Iris pigment epithelial cell (primary cell): ENCODE data around the gene DIRAS1.
"Not testable (repeated sequence)": the region's sequence is repeated elsewhere in the genome, so short reads cannot be mapped to it uniquely, and the experiment has no call there.

ENCODE experiments used
- DNase-seq: peaks from one replicate; pipeline ENCODE4 v3.0.0-alpha.2; 2011; ENCODE audit warnings: low read depth

Gene DIRAS1

DNA sequence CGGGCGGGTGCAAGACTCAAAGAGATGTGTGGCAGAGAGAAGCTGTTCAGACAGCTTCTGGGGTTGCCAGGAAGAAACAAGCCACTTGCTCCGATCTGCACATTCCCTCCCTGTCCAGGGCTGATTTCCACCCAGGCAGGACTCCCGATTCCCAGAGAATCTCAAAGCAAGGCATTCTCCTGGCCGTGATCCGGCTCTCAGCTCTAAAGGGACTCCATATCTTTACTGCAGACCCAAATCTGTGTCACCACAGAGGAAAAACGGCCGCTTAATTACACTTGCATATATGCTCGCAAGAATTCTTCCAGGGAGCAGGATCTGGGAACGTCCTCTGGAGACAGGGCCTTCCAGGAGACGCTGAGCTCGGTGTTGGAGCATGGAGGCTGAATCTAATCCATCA, 44.3 kb downstream of the DIRAS1 start:
- no peak for DNase-seq

DNA sequence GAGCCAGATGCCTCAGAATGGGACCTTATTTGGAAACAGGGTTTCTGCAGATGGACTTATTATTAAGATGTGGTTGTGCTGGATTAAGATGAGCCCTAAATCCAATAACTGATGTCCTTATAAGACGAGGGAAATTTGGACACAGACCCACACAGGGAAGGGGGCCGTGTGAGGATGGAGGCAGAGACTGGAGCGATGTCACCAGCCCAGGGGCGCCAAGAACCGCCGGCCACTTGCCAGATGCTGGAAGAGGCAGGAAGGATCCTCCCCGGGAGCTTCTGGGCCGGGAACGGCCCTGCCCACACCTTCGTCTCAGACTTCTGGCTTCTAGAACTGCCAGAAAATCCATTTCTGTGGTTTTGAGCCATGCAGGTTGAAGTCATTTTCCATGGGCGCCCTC, 45.3 kb downstream of the DIRAS1 start:
- no peak for DNase-seq

- no peak for DNase-seq
These were observed 51.0 kb downstream of the DIRAS1 start for GRCh38 chr19:2670217-2670616.

- DNase-seq, result no peak
These were observed 52.9 kb downstream of the DIRAS1 start for GRCh38 chr19:2668175-2668763.

GRCh38 chr19:2667349-2667748, 53.8 kb downstream of the DIRAS1 start:
- DNase-seq, result not testable (repeated sequence)

GRCh38 chr19:2666344-2666994, 54.7 kb downstream of the DIRAS1 start:
- DNase-seq, result no peak

DNA sequence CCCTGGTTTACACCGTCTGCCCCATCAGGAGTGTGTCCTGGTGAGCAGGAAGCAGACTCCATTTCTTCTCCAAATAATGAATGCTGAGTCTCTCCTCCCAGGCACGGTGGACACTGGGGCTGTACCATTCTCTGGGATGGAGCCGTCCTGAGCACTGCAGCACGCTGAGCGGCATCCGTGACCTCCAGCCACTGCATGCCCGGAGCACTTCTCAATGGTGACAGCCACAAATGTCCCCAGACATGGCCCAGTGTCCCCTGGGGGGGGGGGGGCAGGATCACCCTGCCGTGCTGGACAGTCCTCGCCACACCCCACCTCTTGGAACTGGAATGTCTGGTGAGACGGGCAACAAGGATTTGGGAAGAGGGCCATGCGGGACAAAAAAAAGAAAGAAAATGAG, 56.1 kb downstream of the DIRAS1 start:
- DNase-seq, result no peak
